Aorta (tissue), 5 donors: ENCODE measurements around the gene LEPROT. TPM values are rescaled to one million over a fixed set of nuclear protein-coding genes. Genes with fewer than 3 reads are reported as not detected.
"Not testable (repeated sequence)": the region's sequence is repeated elsewhere in the genome, so short reads cannot be mapped to it uniquely, and the experiment has no call there.

ENCODE experiments used
- ATAC-seq: fragments of 200-7000 bp; cut with Tn5 transposase; one replicate; pipeline ENCODE4 v1.9.1; 2022; ENCODE audit warnings: moderate library complexity; ENCODE audit not compliant: low FRiP score
- DNase-seq, 2 donors: peaks; one replicate each; pipeline ENCODE4 v3.0.0-alpha.2; 2020
- H3K27ac ChIP-seq, 2 donors: one replicate each; pipeline ENCODE4 v1.5.1; 2013; ENCODE audit warnings: low read length in 2 of 2, mild to moderate bottlenecking in 2 of 2, moderate library complexity in 2 of 2, control low read depth in 1 of 2, inconsistent platforms in 1 of 2, low read depth in 1 of 2
- H3K27me3 ChIP-seq, 2 donors: one replicate each; pipeline ENCODE4 v1.6.1; 2013; ENCODE audit warnings: control low read depth in 1 of 2, low read length in 1 of 2, mild to moderate bottlenecking in 1 of 2, moderate library complexity in 1 of 2; ENCODE audit not compliant: insufficient read depth in 2 of 2, control insufficient read depth in 1 of 2
- H3K36me3 ChIP-seq, 2 donors: one replicate each; pipeline ENCODE4 v1.6.1; 2013; ENCODE audit warnings: control low read depth in 1 of 2, low read length in 1 of 2, mild to moderate bottlenecking in 1 of 2; ENCODE audit not compliant: insufficient read depth in 2 of 2, control insufficient read depth in 1 of 2
- H3K4me1 ChIP-seq, 2 donors: one replicate each; pipeline ENCODE4 v1.6.1; 2013; ENCODE audit warnings: low read length in 2 of 2, control low read depth in 1 of 2, mild to moderate bottlenecking in 1 of 2, moderate library complexity in 1 of 2; ENCODE audit not compliant: insufficient read depth in 2 of 2, control insufficient read depth in 1 of 2
- H3K4me3 ChIP-seq, 2 donors: one replicate each; pipeline ENCODE4 v1.5.1; 2013; ENCODE audit warnings: low read length in 2 of 2, control low read depth in 1 of 2, mild to moderate bottlenecking in 1 of 2
- H3K9me3 ChIP-seq: one replicate; pipeline ENCODE4 v1.6.1; 2013; ENCODE audit warnings: mild to moderate bottlenecking, low read length; ENCODE audit not compliant: control insufficient read depth
- WGBS, 2 donors: extraction: QIAGEN DNeasy Blood & Tissue Kit; methylation state at CpG; one replicate each; pipeline ENCODE4 v1.1.7; 2013; 5-methylcytosine and 5-hydroxymethylcytosine counted together
- intact Hi-C, 2 donors: fragments of 100-400 bp; cut with DNase I; formaldehyde crosslinking; loops; one replicate each; pipeline versions ENCODE4 v1.14.2 to v1.15.0; 2022
- long read RNA-seq, 2 donors: library from polyadenylated mRNA; unstranded; transcript quantifications; one replicate each; pipeline ENCODE4 v2.0.0, GENCODE V29; 2020 to 2021
- polyA plus RNA-seq, 2 donors: library from polyadenylated mRNA; stranded (reverse); fragments of 200-250 nt; gene quantifications; one replicate each; pipeline ENCODE4 v1.2.3, GENCODE V29; 2013
- total RNA-seq, 2 donors: library from RNA; stranded (reverse); fragmentation: NEBNext Ultra II Directional; extraction: Animal tissue kit (Norgen Biotek cat#: 25700); gene quantifications; one replicate each; pipeline ENCODE4 v1.2.1, GENCODE V29; 2021
- donor health status: healthy with polysubstance abuse.
- donor health status: Bipolar disorder and iron deficiency.
- donor health status: DM: no; HTN: no; CAD: no.
- donor health status: DM: no; HTN: no; CAD: no.
- donor health status: DM: yes; HTN: yes; CAD: no.

Gene LEPROT
- total RNA-seq (100 to 1,000 TPM; 101 to 136 TPM), polyA plus RNA-seq (10 to 100 TPM; 48.5 to 81.9 TPM)
- long read RNA-seq, donor 1, full-length matches to known transcripts = 167 of 206 reads
- long read RNA-seq, donor 1, partial matches to known transcripts = 34 of 206 reads
- long read RNA-seq, donor 1, other reads (novel, unspliced or antisense) = 5 of 206 reads
- long read RNA-seq, donor 2, full-length matches to known transcripts = 42 of 54 reads
- long read RNA-seq, donor 2, partial matches to known transcripts = 12 of 54 reads
- long read RNA-seq, donor 2, other reads (novel, unspliced or antisense) = 0 of 54 reads

DNA sequence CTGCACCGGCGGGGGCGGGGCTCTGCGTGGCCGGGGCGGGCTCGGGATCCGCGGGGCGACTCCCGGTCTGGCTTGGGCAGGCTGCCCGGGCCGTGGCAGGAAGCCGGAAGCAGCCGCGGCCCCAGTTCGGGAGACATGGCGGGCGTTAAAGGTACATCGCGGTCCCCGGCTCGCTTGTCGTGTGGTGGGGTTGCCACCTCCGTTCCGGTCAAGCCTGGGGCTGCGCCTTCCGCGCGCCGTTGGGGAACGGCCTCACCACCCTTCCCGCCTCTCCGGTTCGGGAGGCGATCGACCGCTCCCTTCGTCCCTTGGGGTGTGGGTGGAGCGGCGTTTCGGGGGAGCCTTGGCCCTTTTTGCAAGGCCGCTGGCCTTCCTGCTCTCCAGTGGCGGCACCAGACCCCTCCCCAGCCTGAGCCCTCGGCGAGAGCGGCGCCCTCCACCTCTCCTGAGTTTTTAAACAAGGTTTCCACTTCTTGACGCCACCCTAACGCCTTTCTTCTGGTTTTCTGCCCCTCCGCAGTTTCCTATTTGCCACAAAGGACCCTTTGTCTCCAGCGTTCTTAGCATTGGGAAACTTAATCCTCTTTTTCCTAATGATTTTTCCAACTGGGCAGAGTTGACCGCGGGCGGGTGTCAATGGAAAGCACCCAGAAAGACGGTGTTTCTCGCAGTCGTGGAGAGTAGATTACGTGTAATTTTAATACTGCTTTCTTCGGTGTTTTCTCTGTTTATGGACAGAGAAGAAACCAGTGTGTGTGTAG is at the start of gene LEPROT, which contains the start of gene LEPR:
Gene LEPROT, plus strand, starts transcription at position 79 of the 761 bp plus-strand sequence. Its CDS starts 57 bp downstream, at position 136.
Gene LEPR, plus strand, starts transcription at position 79 of the 761 bp plus-strand sequence. CDS start 144,898 bp downstream, outside the sequence.
- Histone ChIP-seq H3K27me3 (no peaks in the 10 kb centered on the region), H3K27ac (peak within 1 kb of the TSS; percentile 91 to 93), H3K4me3 (peak within 1 kb of the TSS; percentile 86 to 98), H3K36me3 (peaks cover 2 to 3% of the 10 kb centered on the region in 2 donors), H3K9me3 (no peaks in the 10 kb centered on the region), H3K4me1 (peaks cover 0 to 3% of the 10 kb centered on the region in 2 donors)
- 0 to 1% methylated on average over 38 to 60 of the region's 60 CpGs for WGBS, 2 donors
- intact Hi-C loops = loop anchor here in 1 of 2 donors (2.0 to 10.0 kb wide), 2 partner anchors 156 to 354 kb away; no protein-coding TSS in a partner anchor
- DNase-seq = no peak
- peak; percentile 0 for ATAC-seq

GRCh38 chr1:65371544-65371943 is 48.9 kb upstream of the LEPROT start:
- Histone ChIP-seq H3K27me3 (no peaks in the 10 kb centered on the region), H3K4me1 (no peaks in the 10 kb centered on the region), H3K9me3 (no peaks in the 10 kb centered on the region), H3K27ac (no peak overlapping the region), H3K4me3 (no peak overlapping the region), H3K36me3 (no peaks in the 10 kb centered on the region)
- no peak for ATAC-seq
- intact Hi-C loops = no loop called here
- no peak for DNase-seq
- WGBS, 2 donors = 90 to 91% methylated on average over 3 of the region's 3 CpGs

DNA sequence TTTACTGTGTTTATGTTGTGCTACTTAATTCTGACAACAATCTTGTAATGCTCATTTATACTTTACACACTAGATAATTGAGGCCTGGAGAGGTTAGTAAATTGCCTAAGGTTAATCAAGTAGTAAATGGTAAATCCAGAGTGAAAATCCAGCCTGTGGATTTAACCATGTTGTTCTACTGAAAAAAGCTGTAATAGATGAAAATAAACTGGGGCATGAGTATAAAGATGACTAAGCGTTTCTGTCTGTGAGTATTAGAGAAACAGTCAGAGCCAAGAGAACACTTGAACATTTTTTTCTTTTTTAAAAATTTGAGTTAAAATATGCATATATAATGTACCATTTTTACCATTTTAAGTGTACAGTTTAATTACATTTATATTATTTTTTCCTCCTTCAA is 47.9 kb upstream of the LEPROT start:
- H3K9me3 ChIP-seq = no peaks in the 10 kb centered on the region
- no peaks in the 10 kb centered on the region for H3K27me3 ChIP-seq
- intact Hi-C loops = no loop called here
- WGBS, 2 donors = 33 to 39% methylated on average over 1 of the region's 1 CpG
- H3K4me1 ChIP-seq = no peaks in the 10 kb centered on the region
- ATAC-seq = no peak
- no peak overlapping the region for H3K27ac ChIP-seq
- H3K36me3 ChIP-seq = no peaks in the 10 kb centered on the region
- DNase-seq = no peak
- H3K4me3 ChIP-seq = no peak overlapping the region

- Histone ChIP-seq H3K9me3 (no peaks in the 10 kb centered on the region), H3K27ac (no peak overlapping the region), H3K4me3 (no peak overlapping the region), H3K4me1 (no peaks in the 10 kb centered on the region), H3K36me3 (no peaks in the 10 kb centered on the region), H3K27me3 (no peaks in the 10 kb centered on the region)
- intact Hi-C loops = no loop called here
- WGBS, 2 donors = 49 to 69% methylated on average over 4 of the region's 4 CpGs
- ATAC-seq = no peak
- no peak for DNase-seq
Measured at GRCh38 chr1:65377496-65378246, 42.8 kb upstream of the LEPROT start.

GRCh38 chr1:65378247-65378946 is 42.1 kb upstream of the LEPROT start:
- no peaks in the 10 kb centered on the region for H3K36me3 ChIP-seq
- no peaks in the 10 kb centered on the region for H3K27me3 ChIP-seq
- intact Hi-C loops = no loop called here
- WGBS, 2 donors = 78 to 87% methylated on average over 2 of the region's 2 CpGs
- H3K4me3 ChIP-seq = no peak overlapping the region
- DNase-seq = no peak
- H3K27ac ChIP-seq = no peak overlapping the region
- no peaks in the 10 kb centered on the region for H3K9me3 ChIP-seq
- H3K4me1 ChIP-seq = no peaks in the 10 kb centered on the region
- no peak for ATAC-seq

- H3K27me3 ChIP-seq, ATAC-seq, intact Hi-C loops, H3K4me1 ChIP-seq, H3K27ac ChIP-seq, H3K4me3 ChIP-seq, DNase-seq, H3K36me3 ChIP-seq, H3K9me3 ChIP-seq: not testable (repeated sequence)
- 87 to 94% methylated on average over 5 of the region's 5 CpGs for WGBS, 2 donors
Measured at GRCh38 chr1:65384426-65384825, 36.0 kb upstream of the LEPROT start.

GRCh38 chr1:65386439-65386838 is 34.0 kb upstream of the LEPROT start:
- intact Hi-C loops = no loop called here
- peaks cover 0 to 2% of the 10 kb centered on the region in 2 donors for H3K36me3 ChIP-seq
- no peaks in the 10 kb centered on the region for H3K4me1 ChIP-seq
- 60 to 62% methylated on average over 3 of the region's 3 CpGs for WGBS, 2 donors
- no peaks in the 10 kb centered on the region for H3K27me3 ChIP-seq
- DNase-seq (no peak), ATAC-seq (no peak)
- H3K4me3 ChIP-seq = no peak overlapping the region
- no peaks in the 10 kb centered on the region for H3K9me3 ChIP-seq
- no peak overlapping the region for H3K27ac ChIP-seq

- Histone ChIP-seq H3K27me3 (no peaks in the 10 kb centered on the region), H3K36me3 (peaks cover 0 to 5% of the 10 kb centered on the region in 2 donors), H3K27ac (no peak overlapping the region), H3K9me3 (no peaks in the 10 kb centered on the region), H3K4me3 (no peak overlapping the region), H3K4me1 (no peaks in the 10 kb centered on the region)
- intact Hi-C loops = no loop called here
- 83 to 87% methylated on average over 2 of the region's 2 CpGs for WGBS, 2 donors
- DNase-seq (no peak), ATAC-seq (no peak)
Measured at GRCh38 chr1:65387821-65388220, 32.6 kb upstream of the LEPROT start.
